Measurements from ENCODE around the gene PHB1. TPM values are rescaled to one million over a fixed set of nuclear protein-coding genes. Genes with fewer than 3 reads are reported as not detected.
A peak's percentile ranks its signal among the peaks of the same experiment; 100 is the strongest.
"Not testable (repeated sequence)": the region's sequence is repeated elsewhere in the genome, so short reads cannot be mapped to it uniquely, and the experiment has no call there.

Gene PHB1
- total RNA-seq, 1 experiment from 2014 or later, result 303 TPM

DNA sequence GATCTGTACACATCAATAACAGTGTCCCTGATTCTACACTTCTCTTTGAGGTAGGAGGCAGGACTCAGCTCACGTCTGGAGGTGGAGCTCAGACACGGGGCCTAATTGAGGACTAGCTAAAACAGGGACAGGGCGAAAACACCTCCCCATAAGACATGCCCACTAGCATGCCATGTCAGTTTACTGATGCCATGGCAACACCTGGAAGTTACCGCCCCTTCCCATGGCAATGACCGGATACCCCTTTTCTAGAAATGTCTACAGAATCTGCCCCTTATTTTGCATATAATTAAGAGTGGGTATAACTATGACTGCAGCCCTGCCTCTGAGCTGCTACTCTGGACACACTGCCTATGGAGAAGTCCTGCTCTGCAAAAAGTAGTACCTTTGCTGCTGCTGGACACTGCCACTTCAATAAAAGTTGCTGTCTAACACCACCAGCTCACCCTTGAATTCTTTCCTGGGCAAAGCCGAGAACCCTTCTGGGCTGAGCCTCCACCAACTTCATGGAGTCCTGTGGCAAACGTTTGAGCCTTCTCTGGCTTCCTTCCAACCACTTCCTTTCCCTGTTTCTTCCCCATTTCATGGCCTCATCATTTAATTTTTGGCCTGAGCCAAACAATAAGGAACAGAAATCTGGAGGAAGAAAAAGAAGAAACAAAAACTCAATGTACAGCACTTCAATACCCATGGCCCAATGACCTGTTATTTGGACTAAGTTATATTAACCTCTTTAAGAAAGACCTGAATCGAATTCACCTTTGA is 21.0 kb downstream of the PHB1 start:
- H3K4me3 ChIP-seq, result no peak overlapping the region
- H3K9me3 ChIP-seq, result peaks cover 2% of the 10 kb centered on the region; the same call in 1 of the 2 replicates
- no peaks in the 10 kb centered on the region for H3K36me3 ChIP-seq
- no peak for DNase-seq
- H3K27me3 ChIP-seq, result no peaks in the 10 kb centered on the region

DNA sequence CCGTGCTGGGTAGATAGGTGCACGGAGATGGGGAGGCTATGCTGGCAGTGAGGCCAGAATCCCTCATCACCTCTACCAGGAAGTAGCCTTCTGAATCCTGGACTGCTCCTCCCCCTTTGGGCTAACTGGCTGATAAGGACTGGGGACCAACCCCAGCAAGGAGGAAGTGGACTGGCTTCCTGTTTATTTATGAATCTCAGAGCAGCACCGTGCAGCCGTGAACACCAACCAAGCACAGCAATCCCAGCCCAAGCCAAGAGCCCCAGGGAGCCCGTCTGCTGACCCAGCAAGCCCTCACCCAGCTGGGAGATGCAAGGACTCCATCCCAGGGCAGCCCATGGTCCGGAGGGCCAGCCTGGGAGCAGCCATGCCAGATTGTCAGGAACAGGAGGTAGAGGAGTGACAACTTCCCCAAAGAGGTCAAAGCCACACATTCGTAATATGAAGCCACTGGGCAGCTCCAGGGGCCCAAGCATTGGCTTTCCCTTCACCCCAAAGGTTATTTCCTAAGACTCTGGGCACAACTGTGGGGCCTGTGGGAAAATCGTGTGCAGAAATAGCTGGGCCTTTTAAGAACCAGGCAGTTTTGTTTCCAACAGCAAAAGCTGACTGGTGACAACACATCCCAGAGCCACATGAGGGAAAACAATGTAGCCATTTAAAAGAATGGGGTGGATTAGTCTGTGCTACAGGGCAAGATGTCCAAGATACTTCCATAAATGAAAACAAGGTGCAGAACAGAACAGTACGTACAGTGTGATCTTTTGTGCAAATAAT is 23.9 kb downstream of the PHB1 start:
- Histone ChIP-seq H3K4me3 (no peak overlapping the region), H3K36me3 (no peaks in the 10 kb centered on the region), H3K27me3 (no peaks in the 10 kb centered on the region), H3K9me3 (peaks cover 2% of the 10 kb centered on the region; the same call in 1 of the 2 replicates)
- DNase-seq, result peak; percentile 34

DNA sequence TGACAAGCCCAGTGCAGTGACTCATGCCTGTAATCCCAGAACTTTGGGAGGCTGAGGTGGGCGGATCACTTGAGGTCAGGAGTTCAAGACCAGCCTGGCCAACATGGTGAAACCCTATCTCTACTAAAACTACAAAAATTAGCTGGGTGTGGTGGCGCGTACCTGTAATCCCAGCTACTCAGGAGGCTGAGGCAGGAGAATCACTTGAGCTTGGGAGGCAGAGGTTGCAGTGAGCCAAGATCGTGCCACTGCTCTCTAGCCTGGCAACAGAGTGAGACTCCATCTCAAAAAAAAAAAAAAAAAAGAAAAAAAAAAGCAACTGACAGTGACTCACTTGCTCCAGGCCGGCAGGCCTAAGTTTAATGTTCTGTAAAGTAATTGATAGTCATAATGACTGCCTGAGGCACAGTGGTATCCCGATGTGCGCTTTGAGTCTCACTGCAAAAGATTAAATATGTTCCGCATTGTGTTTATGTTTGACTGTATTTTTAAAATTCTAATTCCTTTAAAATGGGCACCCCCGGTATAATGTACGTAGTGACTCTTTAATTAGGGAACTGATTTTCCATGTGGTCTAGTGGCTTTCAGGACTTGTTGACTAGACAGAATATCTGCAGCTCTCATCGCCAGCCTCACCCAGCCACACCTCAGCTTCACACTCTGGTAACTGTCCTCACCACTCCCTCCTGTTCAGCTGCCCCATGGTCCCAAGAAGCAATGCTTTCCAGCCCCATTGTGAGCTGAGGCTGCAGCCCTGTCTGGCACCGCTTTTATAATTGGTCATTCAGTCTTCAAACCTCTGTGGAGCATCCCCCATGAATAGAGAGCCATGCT is 25.0 kb downstream of the PHB1 start:
- not testable (repeated sequence) for H3K9me3 ChIP-seq, H3K4me3 ChIP-seq, H3K36me3 ChIP-seq, H3K27me3 ChIP-seq
- DNase-seq, result peak; percentile 50

DNA sequence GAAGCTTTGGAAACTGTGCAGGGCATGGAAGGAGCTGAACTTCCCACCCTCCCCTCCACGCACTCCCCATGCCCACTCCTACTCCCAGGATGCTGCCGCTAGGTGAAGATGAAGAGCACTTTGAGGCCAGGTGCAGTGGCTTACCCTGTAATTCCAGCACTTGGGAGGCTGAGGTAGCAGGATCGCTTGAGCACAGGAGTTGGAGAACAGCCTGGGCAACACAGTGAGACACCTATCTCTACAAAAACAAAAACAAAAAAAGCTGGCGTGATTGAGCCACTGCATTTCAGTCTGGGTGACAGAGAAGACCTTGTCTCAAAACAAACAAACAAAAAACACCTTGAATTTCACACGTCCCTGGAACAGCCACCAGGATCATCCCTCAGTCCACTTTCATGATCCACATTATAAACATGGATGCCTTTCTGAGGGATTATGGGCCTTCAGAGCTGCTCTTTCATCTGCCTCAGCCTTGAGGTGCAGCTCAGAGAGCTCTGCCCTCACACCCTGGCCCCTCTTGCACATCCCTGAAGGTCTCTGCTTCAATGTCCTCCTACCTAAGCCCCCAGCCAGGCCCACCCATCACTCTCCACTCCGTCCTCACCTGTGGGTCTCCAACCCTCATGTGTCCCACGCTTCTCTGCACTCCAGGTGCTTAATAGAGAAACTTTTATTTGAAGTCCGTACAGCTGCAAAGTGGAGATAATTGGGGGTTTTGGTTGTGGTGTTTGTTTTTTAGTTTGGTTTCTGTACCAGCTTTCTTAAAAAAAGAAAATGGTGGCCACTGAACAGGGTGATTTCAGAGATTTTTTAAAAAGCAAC is 25.8 kb downstream of the PHB1 start:
- H3K27me3 ChIP-seq, result no peaks in the 10 kb centered on the region
- H3K9me3 ChIP-seq, result peaks cover 2% of the 10 kb centered on the region; the same call in 1 of the 2 replicates
- no peak overlapping the region for H3K4me3 ChIP-seq
- H3K36me3 ChIP-seq, result no peaks in the 10 kb centered on the region
- DNase-seq, result no peak

DNA sequence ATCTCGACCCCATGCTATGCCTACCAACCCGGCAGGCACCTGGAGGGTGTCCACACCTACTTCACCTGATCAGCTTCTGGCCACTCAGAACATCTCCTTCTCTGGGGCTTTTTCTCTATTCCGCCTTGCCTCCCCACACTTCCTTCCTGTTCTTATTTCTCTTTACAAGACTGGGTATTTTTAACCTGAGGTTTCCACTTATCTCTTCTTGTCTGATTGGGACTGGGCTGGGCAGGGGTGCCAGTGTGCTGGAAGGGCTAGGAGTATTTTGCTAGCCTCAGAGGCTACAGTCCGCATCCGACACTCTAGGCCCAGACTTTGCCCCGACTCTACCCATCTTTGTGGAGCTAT is 26.4 kb downstream of the PHB1 start:
- DNase-seq, result no peak
- H3K9me3 ChIP-seq, result peaks cover 2% of the 10 kb centered on the region; the same call in 1 of the 2 replicates
- no peaks in the 10 kb centered on the region for H3K36me3 ChIP-seq

DNA sequence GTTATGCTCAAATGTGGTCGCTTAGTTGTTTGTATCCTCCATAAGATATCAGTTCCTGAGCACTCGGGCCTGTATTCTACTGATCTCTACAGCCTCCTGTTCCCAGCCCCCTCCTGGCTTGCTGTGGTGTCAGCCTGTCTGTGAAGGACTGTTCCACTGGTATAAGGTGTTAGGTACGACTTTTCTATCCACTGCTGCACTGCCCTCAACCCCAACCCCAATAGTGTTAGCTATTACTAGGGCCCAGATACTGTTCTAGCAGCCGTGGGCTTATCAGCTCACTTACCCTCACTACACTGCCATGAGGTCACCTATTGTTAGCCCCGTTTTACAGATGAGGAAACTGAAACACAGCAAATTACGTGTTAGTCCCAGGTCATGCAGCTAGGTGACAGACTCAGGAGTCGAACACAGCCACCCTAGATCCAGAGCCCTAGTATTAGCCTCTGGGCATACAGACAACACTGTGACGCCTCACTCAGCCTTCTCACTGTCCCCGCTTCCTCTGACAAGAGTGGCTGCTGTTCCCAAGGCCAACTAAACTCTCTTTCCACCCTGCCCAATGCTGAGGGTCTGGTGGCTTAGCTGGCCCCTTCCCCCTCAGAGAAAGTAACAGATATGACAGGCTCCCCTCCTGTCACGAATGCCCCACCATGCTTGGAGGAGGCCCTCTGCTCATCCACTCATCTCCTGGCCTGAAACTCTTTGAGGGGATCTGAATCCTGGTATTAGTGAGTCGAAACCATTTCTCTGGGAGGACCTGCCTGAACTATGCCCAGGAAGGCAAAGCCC is 27.0 kb downstream of the PHB1 start:
- Histone ChIP-seq H3K36me3 (no peaks in the 10 kb centered on the region), H3K9me3 (peaks cover 2% of the 10 kb centered on the region; the same call in 1 of the 2 replicates), H3K4me3 (no peak overlapping the region), H3K27me3 (no peaks in the 10 kb centered on the region)
- no peak for DNase-seq

More for the DNA sequence above, 26.4 kb downstream of the PHB1 start:
- no peaks in the 10 kb centered on the region for H3K27me3 ChIP-seq
- no peak overlapping the region for H3K4me3 ChIP-seq

DNA sequence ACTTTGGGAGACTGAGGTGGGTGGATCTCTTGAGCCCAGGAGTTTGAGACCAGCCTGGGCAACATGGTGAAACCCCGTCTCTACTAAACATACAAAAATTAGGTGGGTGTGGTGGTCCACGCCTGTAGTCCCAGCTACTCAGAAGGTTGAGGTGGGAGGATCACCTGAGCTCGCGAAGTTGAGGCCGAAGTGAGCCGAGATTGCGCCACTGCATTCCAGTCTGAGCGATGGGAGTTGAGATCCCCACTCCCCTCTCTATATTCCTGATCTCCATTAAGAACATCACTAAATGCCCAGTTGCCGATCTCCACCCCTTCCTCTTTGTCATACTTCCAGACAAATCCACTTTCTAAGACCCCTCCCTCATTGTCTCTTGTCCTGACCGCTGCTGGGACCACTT is 28.3 kb downstream of the PHB1 start:
- H3K36me3 ChIP-seq, result no peaks in the 10 kb centered on the region
- DNase-seq, result no peak
- H3K27me3 ChIP-seq, result no peaks in the 10 kb centered on the region
- H3K9me3 ChIP-seq, result peaks cover 2% of the 10 kb centered on the region; the same call in 1 of the 2 replicates
- H3K4me3 ChIP-seq, result no peak overlapping the region

DNA sequence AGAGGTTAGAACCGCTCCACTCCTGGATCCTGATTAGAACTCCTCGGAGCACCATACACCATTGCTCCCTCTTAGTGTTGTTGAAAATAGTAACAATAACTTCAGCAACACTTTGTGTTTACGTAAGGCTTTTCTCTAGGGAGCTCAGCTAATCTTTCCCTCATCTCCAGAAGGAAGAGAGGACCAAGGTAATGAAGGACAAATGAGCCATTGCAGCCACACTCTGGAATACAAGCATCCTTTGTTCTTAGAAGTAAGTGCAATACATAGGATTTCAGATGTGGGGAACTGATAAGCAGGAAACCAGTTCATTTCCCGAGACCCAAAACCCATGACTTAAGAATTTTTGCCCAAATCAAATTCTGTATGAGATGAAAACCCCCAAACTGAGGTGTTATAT is 29.7 kb downstream of the PHB1 start:
- no peak for DNase-seq

DNA sequence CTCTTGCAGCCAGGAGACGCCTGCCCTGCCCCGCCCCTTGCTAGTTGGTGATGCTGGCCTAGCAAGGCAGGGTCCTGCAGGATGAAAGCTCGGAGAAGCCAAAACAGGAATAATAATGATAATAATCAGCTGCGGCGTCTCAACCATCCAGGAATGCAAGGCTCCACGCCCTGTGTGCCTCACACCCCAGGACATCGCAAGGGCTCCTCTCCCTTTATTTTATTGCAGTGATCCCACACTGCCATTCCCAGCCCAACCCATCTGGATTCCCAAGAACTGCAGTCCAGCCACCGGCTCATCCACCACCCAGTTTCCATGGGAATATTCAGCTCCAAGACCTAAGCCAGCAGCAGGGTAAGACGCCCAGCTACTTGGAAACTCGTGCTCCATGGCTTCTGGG is 31.6 kb downstream of the PHB1 start:
- no peaks in the 10 kb centered on the region for H3K9me3 ChIP-seq
- H3K36me3 ChIP-seq, result no peaks in the 10 kb centered on the region
- no peak for DNase-seq
- no peaks in the 10 kb centered on the region for H3K27me3 ChIP-seq
- H3K4me3 ChIP-seq, result no peak overlapping the region

More for the DNA sequence above, 29.7 kb downstream of the PHB1 start:
- no peaks in the 10 kb centered on the region for H3K36me3 ChIP-seq
- H3K27me3 ChIP-seq, result no peaks in the 10 kb centered on the region
- no peak overlapping the region for H3K4me3 ChIP-seq
- H3K9me3 ChIP-seq, result peaks cover 1% of the 10 kb centered on the region; the same call in 1 of the 2 replicates

DNA sequence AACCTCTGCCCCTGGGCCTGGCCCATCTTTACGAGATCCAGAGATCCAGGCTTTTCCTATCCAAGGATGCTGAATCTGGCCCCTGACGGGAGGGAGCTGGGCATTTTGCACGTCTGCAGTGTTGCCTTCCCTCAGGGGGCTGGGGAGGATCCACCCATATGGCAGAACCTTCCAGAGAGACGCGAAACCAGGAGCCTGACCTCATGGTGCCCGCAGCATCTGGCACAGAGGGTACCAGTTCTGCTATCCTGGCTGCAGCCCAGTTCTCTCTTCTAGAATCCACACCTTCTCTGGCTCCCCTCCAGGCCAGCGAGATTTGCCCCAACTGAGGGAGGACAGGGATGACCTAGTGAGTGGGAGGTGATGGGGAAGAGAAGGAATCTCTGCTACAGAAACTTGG is 32.1 kb downstream of the PHB1 start:
- no peaks in the 10 kb centered on the region for H3K36me3 ChIP-seq
- no peaks in the 10 kb centered on the region for H3K9me3 ChIP-seq
- DNase-seq, result no peak
- H3K27me3 ChIP-seq, result no peaks in the 10 kb centered on the region
- H3K4me3 ChIP-seq, result no peak overlapping the region

DNA sequence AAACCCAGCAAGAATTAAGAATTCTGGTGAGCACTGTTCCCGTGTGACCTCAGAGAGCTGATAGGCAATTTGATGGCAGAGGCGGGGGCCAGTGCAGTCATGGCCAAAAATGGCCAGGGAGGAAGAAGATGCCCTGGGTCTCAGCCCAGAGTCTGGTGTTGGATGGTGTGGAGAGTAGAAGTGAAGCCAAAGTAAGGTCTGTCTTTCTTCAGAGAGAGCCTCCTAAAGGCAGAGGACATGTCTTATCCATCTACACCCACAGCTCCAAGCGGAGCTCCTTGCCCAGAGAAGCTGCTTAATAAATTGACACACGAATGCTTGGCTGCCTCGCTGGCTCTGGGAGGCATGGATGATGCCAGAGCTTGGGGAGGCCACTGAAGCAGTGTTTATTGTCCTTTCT is 32.9 kb downstream of the PHB1 start:
- no peaks in the 10 kb centered on the region for H3K9me3 ChIP-seq
- no peaks in the 10 kb centered on the region for H3K36me3 ChIP-seq

DNA sequence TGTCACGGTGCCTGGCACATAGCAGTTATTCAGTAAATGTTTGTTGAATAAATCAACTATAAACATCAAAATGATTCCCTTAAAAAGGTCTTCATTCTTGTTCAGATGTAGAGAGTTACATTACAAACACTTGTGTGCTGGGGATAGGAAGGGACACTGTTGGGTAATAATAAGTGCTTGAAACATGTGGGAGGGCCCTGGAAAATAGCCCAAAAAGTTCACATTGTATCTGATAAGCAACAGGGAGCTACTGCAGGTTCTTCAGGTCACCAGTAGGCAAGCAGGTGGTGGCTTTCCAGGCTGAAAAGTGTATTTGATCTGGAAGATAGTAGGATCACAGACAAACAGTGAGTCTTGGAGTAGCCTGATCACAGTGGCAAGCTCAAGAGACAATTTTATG is 33.6 kb downstream of the PHB1 start:
- Histone ChIP-seq H3K9me3 (no peaks in the 10 kb centered on the region), H3K4me3 (no peak overlapping the region), H3K27me3 (no peaks in the 10 kb centered on the region), H3K36me3 (no peaks in the 10 kb centered on the region)
- DNase-seq, result no peak

More for the DNA sequence above, 32.9 kb downstream of the PHB1 start:
- Histone ChIP-seq H3K4me3 (no peak overlapping the region), H3K27me3 (no peaks in the 10 kb centered on the region)
- DNase-seq, result no peak

DNA sequence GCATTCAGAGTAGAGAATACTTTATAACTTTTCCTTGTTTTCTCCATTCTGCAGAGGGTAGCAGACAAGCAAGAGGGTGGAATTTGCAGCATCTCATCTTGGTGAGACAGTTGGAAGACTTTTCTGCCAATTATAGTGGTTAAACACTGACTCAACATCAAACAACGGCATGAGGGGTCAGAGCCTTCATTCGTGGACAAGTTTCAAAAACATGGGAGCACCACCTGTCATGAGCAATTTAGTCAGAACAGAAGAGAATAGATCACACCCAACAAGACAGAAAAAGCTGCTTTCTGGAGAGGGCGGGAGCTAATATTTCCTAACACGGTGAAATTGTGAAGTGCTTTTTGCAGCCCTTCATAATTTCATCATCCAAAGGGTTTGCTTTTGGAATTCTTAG is 34.8 kb downstream of the PHB1 start:
- no peaks in the 10 kb centered on the region for H3K36me3 ChIP-seq
- no peaks in the 10 kb centered on the region for H3K9me3 ChIP-seq
- DNase-seq, result peak; percentile 38

DNA sequence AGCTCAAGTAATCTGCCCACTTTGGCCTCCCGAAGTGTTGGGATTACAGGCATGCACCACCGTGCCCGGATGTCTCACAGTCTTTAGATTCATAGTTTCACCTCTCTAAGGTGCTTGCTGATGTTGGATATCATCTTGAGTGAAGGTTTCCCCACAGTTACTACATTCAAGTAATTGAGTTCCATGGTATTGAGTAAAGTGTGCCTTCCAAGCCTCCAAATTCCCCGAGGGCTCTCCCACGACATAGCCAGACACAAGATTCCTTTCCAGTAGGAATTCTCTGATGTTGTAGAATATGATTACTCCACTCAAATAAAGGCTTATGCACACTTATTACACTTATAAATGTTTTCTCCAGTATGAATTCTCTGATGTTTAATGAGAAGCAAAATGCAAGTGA is 36.4 kb downstream of the PHB1 start:
- no peak overlapping the region for H3K4me3 ChIP-seq
- H3K27me3 ChIP-seq, result no peaks in the 10 kb centered on the region
- DNase-seq, result no peak
- no peaks in the 10 kb centered on the region for H3K9me3 ChIP-seq
- no peaks in the 10 kb centered on the region for H3K36me3 ChIP-seq

More for the DNA sequence above, 34.8 kb downstream of the PHB1 start:
- H3K27me3 ChIP-seq, result no peaks in the 10 kb centered on the region
- no peak overlapping the region for H3K4me3 ChIP-seq

DNA sequence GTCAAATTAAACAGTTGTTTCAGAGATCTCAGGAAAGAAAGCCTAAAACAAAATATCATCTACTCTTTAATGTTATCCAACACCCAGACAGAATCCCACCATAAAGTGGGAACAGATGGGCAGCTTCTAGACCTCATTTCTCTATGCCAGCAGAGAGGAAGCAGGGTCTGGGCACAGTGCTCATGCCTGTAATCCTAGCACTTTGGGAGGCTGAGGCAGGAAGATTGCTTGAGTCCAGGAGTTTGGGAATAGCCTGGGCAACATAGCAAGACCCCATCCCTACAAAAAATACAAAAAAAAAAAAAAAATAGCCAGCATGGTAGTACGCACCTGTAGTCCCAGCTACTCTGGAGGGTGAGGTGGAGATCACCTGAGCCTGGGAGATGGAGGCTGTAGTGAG is 39.1 kb downstream of the PHB1 start:
- Histone ChIP-seq H3K36me3 (no peaks in the 10 kb centered on the region), H3K9me3 (no peaks in the 10 kb centered on the region)
- DNase-seq, result no peak

More for the DNA sequence above, 39.1 kb downstream of the PHB1 start:
- Histone ChIP-seq H3K27me3 (no peaks in the 10 kb centered on the region), H3K4me3 (no peak overlapping the region)
